ENCODE measurements around the gene ADAMTS16.

DNA sequence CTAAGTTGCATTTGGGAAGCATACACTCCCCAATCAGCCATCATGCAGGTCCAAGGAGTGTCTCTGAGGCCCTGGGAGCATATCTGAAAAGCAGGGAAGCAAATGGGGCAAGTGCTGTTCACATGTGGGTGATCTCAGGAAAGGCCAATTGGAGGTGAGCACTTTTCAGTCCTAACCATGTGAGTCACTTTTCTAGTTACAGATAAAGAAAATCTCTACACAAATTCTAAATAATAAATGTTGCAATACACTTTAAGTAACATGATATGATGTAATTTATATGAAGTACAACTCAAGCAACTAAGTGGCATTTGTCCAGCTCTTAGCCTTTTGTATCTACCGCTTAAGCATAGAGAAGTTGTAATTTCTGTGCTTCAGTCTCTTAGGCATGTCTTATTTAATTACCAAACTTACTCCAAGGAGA, 18.4 kb downstream of the ADAMTS16 start:
- TF ChIP-seq, protein P1, sequence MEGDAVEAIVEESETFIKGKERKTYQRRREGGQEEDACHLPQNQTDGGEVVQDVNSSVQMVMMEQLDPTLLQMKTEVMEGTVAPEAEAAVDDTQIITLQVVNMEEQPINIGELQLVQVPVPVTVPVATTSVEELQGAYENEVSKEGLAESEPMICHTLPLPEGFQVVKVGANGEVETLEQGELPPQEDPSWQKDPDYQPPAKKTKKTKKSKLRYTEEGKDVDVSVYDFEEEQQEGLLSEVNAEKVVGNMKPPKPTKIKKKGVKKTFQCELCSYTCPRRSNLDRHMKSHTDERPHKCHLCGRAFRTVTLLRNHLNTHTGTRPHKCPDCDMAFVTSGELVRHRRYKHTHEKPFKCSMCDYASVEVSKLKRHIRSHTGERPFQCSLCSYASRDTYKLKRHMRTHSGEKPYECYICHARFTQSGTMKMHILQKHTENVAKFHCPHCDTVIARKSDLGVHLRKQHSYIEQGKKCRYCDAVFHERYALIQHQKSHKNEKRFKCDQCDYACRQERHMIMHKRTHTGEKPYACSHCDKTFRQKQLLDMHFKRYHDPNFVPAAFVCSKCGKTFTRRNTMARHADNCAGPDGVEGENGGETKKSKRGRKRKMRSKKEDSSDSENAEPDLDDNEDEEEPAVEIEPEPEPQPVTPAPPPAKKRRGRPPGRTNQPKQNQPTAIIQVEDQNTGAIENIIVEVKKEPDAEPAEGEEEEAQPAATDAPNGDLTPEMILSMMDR (IDR thresholded peaks at IDR 0.05; ENCODE audit: poor library complexity) = no peak
- TF ChIP-seq EZH2 (IDR thresholded peaks at IDR 0.05; ENCODE audit: borderline replicate concordance) = no peak

Data from hepatocyte (in vitro differentiated cells).